ENCODE results near the gene BBX. TPM values are rescaled to one million over a fixed set of nuclear protein-coding genes. Genes with fewer than 3 reads are reported as not detected.

BBX gene
- total RNA-seq, 4 donors from 2014 or later, result 54.3 to 104 (median 88.1) TPM

- no peak overlapping the region for H3K4me3 ChIP-seq
- no peaks in the 10 kb centered on the region for H3K9me3 ChIP-seq
- no peak for TF ChIP-seq POLR2A (IDR thresholded peaks at IDR 0.05)
- no peak for TF ChIP-seq CTCF (IDR thresholded peaks at IDR 0.05)
- TF ChIP-seq EP300 (IDR thresholded peaks at IDR 0.05), result no peak
- WGBS, 2 donors, result 77 to 79% methylated on average over 5 of the region's 5 CpGs
- peaks cover 0 to 20% (median 2%) of the 10 kb centered on the region in 4 donors for H3K4me1 ChIP-seq
- H3K36me3 ChIP-seq, result no peaks in the 10 kb centered on the region
- no peak overlapping the region for H3K27ac ChIP-seq
- no peak for DNase-seq (ENCODE audit: low spot score in 2 of 2)
- no peaks in the 10 kb centered on the region for H3K27me3 ChIP-seq
Measured at GRCh38 chr3:107668416-107668815, 145.7 kb downstream of the BBX start.

- TF ChIP-seq CTCF (IDR thresholded peaks at IDR 0.05) (no peak), EP300 (IDR thresholded peaks at IDR 0.05) (no peak), POLR2A (IDR thresholded peaks at IDR 0.05) (no peak)
- Histone ChIP-seq H3K4me1 (peaks cover 0 to 18% (median 2%) of the 10 kb centered on the region in 4 donors), H3K36me3 (no peaks in the 10 kb centered on the region), H3K4me3 (no peak overlapping the region), H3K9me3 (no peaks in the 10 kb centered on the region), H3K27ac (no peak overlapping the region), H3K27me3 (no peaks in the 10 kb centered on the region)
- WGBS, 2 donors, result 87 to 94% methylated on average over 3 of the region's 3 CpGs
- no peak for DNase-seq (ENCODE audit: low spot score in 2 of 2)
Measured at GRCh38 chr3:107668963-107669362, 146.2 kb downstream of the BBX start.

GRCh38 chr3:107669669-107670068, 146.9 kb downstream of the BBX start:
- Histone ChIP-seq H3K4me1 (peaks cover 0 to 15% (median 2%) of the 10 kb centered on the region in 4 donors), H3K27me3 (no peaks in the 10 kb centered on the region), H3K36me3 (no peaks in the 10 kb centered on the region), H3K27ac (no peak overlapping the region), H3K9me3 (no peaks in the 10 kb centered on the region), H3K4me3 (no peak overlapping the region)
- WGBS, 2 donors, result 71 to 88% methylated on average over 1 of the region's 1 CpG
- DNase-seq (ENCODE audit: low spot score in 2 of 2), result no peak
- TF ChIP-seq CTCF (IDR thresholded peaks at IDR 0.05) (no peak), EP300 (IDR thresholded peaks at IDR 0.05) (no peak), POLR2A (IDR thresholded peaks at IDR 0.05) (no peak)

GRCh38 chr3:107670986-107671385, 148.2 kb downstream of the BBX start:
- no peaks in the 10 kb centered on the region for H3K9me3 ChIP-seq
- no peak overlapping the region for H3K4me3 ChIP-seq
- TF ChIP-seq EP300 (IDR thresholded peaks at IDR 0.05) (no peak), POLR2A (IDR thresholded peaks at IDR 0.05) (no peak), CTCF (IDR thresholded peaks at IDR 0.05) (no peak)
- H3K4me1 ChIP-seq, result peaks cover 0 to 26% (median 0%) of the 10 kb centered on the region in 4 donors
- H3K36me3 ChIP-seq, result no peaks in the 10 kb centered on the region
- H3K27ac ChIP-seq, result no peak overlapping the region
- H3K27me3 ChIP-seq, result no peaks in the 10 kb centered on the region
- no peak for DNase-seq (ENCODE audit: low spot score in 2 of 2)
- 64 to 71% methylated on average over 3 of the region's 3 CpGs for WGBS, 2 donors

GRCh38 chr3:107674371-107674770, 151.6 kb downstream of the BBX start:
- TF ChIP-seq EP300 (IDR thresholded peaks at IDR 0.05) (no peak), CTCF (IDR thresholded peaks at IDR 0.05) (no peak)
- no peaks in the 10 kb centered on the region for H3K36me3 ChIP-seq
- H3K4me1 ChIP-seq, result peaks cover 0 to 23% (median 0%) of the 10 kb centered on the region in 4 donors
- 56 to 62% methylated on average over 7 of the region's 7 CpGs for WGBS, 2 donors
- no peak for DNase-seq (ENCODE audit: low spot score in 2 of 2)
- H3K9me3 ChIP-seq, result no peaks in the 10 kb centered on the region
- no peaks in the 10 kb centered on the region for H3K27me3 ChIP-seq
- H3K27ac ChIP-seq, result no peak overlapping the region
- H3K4me3 ChIP-seq, result no peak overlapping the region
